AG10803 (cell line): ENCODE measurements around the gene BBIP1.

Experiments used
- DNase-seq: peaks from one replicate; pipeline ENCODE4 v3.0.0; 2010; ENCODE audit warnings: low read depth
- H3K4me3 ChIP-seq: 2 replicates; pipeline ENCODE4 v1.5.1; 2011; ENCODE audit warnings: mild to moderate bottlenecking, low read length, control low read depth
- TF ChIP-seq, protein P1 (sequence below): conservative IDR thresholded peaks from 2 replicates; pipeline ENCODE4 v1.5.1; 2011; ENCODE audit warnings: mild to moderate bottlenecking, low read length, control low read depth, inconsistent platforms

Gene BBIP1

DNA sequence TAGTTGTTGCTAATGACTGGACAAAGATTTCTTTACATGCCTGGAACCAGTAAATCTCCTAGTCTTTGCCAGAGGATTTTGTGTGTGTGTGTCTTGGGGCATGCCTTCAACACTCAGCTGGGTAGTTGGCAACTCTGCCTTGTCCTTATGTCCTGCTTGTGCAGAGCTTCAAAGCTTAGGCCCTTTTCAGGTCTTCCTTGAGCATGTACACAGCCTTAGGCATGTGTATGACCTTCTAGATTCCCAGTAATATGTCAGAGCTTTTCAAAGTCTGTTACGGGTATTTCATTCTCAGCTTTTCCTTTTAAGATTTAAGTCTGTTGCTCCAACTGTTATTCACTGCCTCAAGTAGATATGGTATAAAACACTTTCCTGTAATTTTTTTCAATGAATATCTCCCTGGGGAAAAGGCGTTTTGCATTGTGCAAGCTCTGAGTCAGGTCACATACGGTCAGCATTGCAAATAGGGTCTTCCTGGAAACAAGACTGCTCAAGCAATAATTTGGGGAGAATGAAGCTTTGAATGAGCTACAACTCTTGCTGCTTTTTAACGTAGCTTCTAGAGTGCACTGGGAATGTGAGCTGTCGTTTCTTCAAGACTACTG lies 25.9 kb upstream of the BBIP1 start:
- H3K4me3 ChIP-seq, result no peak overlapping the region
- peak; percentile 69 for DNase-seq
- TF ChIP-seq, protein P1, sequence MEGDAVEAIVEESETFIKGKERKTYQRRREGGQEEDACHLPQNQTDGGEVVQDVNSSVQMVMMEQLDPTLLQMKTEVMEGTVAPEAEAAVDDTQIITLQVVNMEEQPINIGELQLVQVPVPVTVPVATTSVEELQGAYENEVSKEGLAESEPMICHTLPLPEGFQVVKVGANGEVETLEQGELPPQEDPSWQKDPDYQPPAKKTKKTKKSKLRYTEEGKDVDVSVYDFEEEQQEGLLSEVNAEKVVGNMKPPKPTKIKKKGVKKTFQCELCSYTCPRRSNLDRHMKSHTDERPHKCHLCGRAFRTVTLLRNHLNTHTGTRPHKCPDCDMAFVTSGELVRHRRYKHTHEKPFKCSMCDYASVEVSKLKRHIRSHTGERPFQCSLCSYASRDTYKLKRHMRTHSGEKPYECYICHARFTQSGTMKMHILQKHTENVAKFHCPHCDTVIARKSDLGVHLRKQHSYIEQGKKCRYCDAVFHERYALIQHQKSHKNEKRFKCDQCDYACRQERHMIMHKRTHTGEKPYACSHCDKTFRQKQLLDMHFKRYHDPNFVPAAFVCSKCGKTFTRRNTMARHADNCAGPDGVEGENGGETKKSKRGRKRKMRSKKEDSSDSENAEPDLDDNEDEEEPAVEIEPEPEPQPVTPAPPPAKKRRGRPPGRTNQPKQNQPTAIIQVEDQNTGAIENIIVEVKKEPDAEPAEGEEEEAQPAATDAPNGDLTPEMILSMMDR, result no peak

- TF ChIP-seq, protein P1, result no peak
- no peak for DNase-seq
- no peak overlapping the region for H3K4me3 ChIP-seq
These were observed 20.4 kb upstream of the BBIP1 start for GRCh38 chr10:110939419-110939818.

DNA sequence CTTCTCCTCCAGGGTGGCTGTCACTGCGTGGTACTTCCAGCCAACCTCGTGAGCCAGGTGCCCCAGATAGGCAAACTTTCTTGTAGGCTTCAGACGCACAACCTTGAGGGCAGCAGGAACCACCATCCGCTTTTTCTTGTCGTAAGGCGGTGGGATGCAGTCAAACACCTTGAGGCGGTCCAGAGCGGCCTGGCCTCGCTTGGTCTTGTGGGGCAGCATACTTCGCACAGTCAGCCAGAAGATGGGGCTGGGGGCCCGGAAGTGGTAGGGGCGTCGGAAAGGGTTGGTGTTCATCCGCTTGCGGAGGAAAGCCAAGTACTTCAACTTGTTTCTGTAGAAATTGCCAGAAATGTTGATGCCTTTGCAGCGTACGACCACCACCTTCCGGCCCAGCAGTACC lies 17.8 kb upstream of the BBIP1 start:
- TF ChIP-seq, protein P1, result no peak
- no peak overlapping the region for H3K4me3 ChIP-seq
- DNase-seq, result no peak

DNA sequence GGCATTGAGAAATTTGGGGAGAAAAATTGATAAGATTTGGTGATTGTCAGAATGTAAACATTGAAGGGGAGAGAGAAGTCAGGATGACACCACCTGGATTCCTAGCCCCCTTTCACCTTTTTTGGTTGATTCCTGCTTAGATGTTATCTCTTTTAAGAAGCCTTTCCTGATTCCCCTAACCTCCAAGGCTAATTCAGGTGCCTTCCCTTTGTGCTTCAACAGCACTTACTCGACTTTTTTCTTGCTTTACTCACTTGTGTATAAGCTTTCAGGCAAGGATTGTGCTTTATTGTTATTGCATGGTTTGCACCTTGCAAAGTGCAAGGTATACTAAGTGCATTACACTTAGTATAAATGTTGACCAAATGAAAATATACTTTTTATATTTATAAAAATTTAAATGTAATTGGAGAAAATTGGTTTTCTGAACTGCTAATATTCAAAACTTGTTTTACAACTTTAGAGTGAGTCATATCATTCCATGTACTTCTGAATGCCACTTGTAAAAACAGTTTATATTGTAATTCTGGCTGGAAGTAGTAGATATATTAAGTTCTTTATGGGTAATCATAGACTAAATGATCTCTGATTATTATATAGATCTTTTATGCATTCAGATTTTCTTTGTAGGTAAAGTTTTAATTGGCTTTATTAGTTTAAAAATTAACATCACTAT lies 13.7 kb upstream of the BBIP1 start:
- TF ChIP-seq, protein P1, result no peak
- H3K4me3 ChIP-seq, result no peak overlapping the region
- DNase-seq, result no peak

GRCh38 chr10:110931769-110932381 lies 12.9 kb upstream of the BBIP1 start:
- H3K4me3 ChIP-seq, result no peak overlapping the region
- DNase-seq, result no peak
- TF ChIP-seq, protein P1, result no peak

GRCh38 chr10:110927461-110927860 lies 8.5 kb upstream of the BBIP1 start:
- no peak overlapping the region for H3K4me3 ChIP-seq
- DNase-seq, result no peak
- TF ChIP-seq, protein P1, result no peak
